ENCODE data around the gene CREG1.

The CREG1 gene

DNA sequence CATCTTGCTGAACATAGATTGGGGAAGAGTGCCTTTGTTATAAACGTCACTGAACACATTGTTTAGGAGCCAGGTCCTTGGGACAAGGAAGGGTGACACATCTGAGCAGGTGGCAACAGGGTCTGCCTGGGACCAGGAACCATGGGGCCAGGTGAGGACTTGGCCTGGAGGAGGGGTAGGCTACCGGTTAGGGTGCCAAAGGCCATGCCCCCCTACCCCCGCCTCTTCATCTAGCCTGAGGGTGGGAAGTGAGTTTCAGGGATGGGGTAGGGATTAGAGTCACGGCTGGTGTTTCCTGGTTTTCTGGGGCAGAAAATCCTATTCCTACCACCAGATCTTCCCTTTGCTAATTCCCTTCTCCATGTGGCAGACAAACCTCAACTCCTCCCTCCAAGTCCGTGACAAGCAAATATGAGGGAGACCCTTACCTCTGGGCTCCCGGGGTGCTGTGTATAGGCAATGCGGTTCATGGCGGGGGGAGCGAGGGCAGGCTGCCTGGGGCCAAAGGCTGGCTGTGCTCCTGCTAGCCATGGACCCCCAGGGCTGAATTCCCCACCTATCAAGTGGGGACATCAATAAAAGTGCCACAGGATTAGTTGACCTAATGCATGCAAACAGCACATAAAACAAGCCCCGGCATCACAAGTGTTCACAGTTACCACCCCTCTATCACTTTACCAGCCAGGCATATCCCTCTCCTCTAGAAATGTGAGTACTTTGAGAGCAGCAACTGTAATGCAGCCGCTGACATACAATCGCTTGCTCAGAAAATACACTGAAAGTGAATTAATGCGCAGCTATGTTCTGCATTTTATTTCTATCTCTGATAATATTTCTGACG, 49.7 kb downstream of the CREG1 start (continued):
- TF ChIP-seq, protein P1, sequence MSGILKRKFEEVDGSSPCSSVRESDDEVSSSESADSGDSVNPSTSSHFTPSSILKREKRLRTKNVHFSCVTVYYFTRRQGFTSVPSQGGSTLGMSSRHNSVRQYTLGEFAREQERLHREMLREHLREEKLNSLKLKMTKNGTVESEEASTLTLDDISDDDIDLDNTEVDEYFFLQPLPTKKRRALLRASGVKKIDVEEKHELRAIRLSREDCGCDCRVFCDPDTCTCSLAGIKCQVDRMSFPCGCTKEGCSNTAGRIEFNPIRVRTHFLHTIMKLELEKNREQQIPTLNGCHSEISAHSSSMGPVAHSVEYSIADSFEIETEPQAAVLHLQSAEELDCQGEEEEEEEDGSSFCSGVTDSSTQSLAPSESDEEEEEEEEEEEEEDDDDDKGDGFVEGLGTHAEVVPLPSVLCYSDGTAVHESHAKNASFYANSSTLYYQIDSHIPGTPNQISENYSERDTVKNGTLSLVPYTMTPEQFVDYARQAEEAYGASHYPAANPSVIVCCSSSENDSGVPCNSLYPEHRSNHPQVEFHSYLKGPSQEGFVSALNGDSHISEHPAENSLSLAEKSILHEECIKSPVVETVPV (CRISPR knock-in tag; IDR thresholded peaks at IDR 0.05) = no peak

DNA sequence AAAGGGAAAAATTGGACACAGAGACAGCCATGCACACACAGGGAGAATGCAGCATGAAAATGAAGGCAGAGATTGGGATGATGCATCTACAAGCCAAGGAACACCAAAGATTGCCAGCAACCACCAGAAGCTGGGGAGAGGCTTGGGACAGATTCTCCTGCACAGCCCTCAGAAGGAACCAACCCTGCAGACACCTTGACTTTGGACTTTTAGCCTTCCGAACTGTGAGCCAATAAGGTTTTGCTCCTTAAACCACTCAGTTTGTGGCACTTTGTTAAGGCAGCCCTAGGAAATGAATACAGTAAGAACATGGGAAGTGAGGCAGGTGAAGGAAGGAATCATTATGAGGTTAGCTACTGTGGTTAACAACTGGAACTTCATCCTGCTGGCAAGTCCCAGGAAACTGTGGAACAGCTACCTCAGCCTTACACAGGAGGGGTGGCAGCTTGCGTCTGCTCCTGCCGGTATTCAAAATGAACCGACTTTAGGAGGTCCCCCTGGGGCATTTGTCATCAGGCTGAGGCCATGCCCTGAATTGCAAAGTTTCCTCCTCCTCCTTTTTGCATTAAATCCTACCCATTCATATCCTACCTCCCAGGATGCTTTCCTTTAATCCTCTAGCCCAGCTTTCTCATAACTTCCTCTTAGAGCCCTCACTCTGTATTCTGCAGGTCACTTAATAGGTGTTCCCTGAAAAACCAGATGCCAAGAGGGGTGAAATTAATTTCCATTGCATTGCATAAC, 50.7 kb downstream of the CREG1 start:
- no peak for ATAC-seq
- TF ChIP-seq ESRRG (CRISPR knock-in tag; IDR thresholded peaks at IDR 0.05) = no peak
- no peak for TF ChIP-seq ZFP3 (CRISPR knock-in tag; IDR thresholded peaks at IDR 0.05)

DNA sequence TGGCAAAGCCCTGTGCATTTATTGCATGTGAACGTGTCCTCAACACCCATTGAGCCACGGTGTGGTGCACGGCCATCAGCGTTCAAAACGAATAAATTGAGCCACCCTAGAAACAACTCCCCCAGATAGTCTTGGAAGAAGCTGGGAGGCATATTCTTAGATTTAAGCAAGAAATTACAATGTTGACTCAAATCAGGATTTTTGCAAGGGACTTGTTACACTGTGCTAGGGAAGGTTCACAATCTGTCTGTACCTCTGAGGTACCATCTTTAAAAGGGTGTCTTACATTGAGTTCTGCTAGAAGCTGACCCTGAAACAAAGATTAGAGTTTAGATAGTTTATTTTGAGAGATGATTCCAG, 51.4 kb downstream of the CREG1 start:
- ATAC-seq = no peak
- no peak for TF ChIP-seq ISL1 (CRISPR knock-in tag; IDR thresholded peaks at IDR 0.05)
- TF ChIP-seq, protein P2, sequence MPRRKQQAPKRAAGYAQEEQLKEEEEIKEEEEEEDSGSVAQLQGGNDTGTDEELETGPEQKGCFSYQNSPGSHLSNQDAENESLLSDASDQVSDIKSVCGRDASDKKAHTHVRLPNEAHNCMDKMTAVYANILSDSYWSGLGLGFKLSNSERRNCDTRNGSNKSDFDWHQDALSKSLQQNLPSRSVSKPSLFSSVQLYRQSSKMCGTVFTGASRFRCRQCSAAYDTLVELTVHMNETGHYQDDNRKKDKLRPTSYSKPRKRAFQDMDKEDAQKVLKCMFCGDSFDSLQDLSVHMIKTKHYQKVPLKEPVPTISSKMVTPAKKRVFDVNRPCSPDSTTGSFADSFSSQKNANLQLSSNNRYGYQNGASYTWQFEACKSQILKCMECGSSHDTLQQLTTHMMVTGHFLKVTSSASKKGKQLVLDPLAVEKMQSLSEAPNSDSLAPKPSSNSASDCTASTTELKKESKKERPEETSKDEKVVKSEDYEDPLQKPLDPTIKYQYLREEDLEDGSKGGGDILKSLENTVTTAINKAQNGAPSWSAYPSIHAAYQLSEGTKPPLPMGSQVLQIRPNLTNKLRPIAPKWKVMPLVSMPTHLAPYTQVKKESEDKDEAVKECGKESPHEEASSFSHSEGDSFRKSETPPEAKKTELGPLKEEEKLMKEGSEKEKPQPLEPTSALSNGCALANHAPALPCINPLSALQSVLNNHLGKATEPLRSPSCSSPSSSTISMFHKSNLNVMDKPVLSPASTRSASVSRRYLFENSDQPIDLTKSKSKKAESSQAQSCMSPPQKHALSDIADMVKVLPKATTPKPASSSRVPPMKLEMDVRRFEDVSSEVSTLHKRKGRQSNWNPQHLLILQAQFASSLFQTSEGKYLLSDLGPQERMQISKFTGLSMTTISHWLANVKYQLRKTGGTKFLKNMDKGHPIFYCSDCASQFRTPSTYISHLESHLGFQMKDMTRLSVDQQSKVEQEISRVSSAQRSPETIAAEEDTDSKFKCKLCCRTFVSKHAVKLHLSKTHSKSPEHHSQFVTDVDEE (CRISPR knock-in tag; IDR thresholded peaks at IDR 0.05) = no peak

DNA sequence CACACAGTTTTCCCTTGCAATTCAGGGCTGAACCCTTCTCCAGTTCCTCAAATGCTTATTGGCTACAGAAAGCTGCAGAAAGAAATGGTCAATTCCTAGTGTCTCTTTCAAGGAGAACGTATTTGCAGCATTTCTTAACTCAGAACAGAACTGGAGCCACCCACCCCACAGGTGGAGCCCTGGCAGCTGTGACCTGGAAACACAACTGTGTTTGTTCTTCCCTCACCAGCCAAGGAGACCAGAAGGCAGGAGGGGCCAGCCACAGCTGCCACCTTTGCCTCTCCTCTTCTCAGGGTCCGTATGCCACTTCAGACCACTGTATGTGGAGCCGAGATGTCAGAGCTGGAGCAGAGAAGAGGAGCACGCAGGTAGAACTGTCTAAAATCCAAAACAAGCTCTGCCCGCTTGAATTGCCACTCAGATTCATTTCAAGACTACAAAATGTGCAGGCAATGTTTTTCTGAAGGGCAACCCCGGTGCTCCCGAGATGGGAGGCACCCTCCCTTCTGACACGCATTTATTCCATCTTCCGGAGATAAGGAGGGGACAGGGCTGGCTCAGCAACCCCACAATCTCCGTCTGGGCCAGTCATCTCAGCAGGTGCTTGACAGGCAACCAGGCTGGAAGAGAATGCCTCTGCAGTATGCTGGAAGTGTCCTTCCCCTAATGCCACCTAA, 51.9 kb downstream of the CREG1 start:
- no peak for ATAC-seq

More for the DNA sequence above, 51.9 kb downstream of the CREG1 start:
- TF ChIP-seq ISL1 (CRISPR knock-in tag; IDR thresholded peaks at IDR 0.05) (no peak), TOX (CRISPR knock-in tag; IDR thresholded peaks at IDR 0.05; ENCODE audit: borderline replicate concordance) (no peak), OSR1 (CRISPR knock-in tag; IDR thresholded peaks at IDR 0.05) (no peak), ZFP30 (CRISPR knock-in tag; IDR thresholded peaks at IDR 0.05) (no peak), ZNF70 (CRISPR knock-in tag; IDR thresholded peaks at IDR 0.05) (no peak), ZC3H10 (CRISPR knock-in tag; IDR thresholded peaks at IDR 0.05) (no peak), CSDC2 (CRISPR knock-in tag; IDR thresholded peaks at IDR 0.05) (no peak), BACH2 (CRISPR knock-in tag; IDR thresholded peaks at IDR 0.05; ENCODE audit: borderline replicate concordance) (no peak), PPARA (CRISPR knock-in tag; IDR thresholded peaks at IDR 0.05; ENCODE audit: borderline replicate concordance) (no peak), ZNF565 (CRISPR knock-in tag; conservative IDR thresholded peaks at IDR 0.05; ENCODE audit: low read depth) (no peak), ARNTL (CRISPR knock-in tag; IDR thresholded peaks at IDR 0.05; ENCODE audit: borderline replicate concordance, low read depth) (no peak)
- TF ChIP-seq, protein P3, sequence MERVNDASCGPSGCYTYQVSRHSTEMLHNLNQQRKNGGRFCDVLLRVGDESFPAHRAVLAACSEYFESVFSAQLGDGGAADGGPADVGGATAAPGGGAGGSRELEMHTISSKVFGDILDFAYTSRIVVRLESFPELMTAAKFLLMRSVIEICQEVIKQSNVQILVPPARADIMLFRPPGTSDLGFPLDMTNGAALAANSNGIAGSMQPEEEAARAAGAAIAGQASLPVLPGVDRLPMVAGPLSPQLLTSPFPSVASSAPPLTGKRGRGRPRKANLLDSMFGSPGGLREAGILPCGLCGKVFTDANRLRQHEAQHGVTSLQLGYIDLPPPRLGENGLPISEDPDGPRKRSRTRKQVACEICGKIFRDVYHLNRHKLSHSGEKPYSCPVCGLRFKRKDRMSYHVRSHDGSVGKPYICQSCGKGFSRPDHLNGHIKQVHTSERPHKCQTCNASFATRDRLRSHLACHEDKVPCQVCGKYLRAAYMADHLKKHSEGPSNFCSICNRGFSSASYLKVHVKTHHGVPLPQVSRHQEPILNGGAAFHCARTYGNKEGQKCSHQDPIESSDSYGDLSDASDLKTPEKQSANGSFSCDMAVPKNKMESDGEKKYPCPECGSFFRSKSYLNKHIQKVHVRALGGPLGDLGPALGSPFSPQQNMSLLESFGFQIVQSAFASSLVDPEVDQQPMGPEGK (CRISPR knock-in tag; IDR thresholded peaks at IDR 0.05; ENCODE audit: borderline replicate concordance) = no peak
- TF ChIP-seq, protein P2 (CRISPR knock-in tag; IDR thresholded peaks at IDR 0.05) = no peak
- TF ChIP-seq, protein P1 (CRISPR knock-in tag; IDR thresholded peaks at IDR 0.05) = no peak
- TF ChIP-seq, protein P4, sequence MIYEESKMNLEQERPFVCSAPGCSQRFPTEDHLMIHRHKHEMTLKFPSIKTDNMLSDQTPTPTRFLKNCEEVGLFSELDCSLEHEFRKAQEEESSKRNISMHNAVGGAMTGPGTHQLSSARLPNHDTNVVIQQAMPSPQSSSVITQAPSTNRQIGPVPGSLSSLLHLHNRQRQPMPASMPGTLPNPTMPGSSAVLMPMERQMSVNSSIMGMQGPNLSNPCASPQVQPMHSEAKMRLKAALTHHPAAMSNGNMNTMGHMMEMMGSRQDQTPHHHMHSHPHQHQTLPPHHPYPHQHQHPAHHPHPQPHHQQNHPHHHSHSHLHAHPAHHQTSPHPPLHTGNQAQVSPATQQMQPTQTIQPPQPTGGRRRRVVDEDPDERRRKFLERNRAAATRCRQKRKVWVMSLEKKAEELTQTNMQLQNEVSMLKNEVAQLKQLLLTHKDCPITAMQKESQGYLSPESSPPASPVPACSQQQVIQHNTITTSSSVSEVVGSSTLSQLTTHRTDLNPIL (CRISPR knock-in tag; IDR thresholded peaks at IDR 0.05; ENCODE audit: low read depth) = no peak

Measured in SK-N-SH treated with all-trans-retinoic acid at 6 μM for 48 hours (cell line).